AG08396 (cell line): ENCODE data around the gene RAD51AP2.
A peak's percentile ranks its signal among the peaks of the same experiment; 100 is the strongest.
"Not testable (repeated sequence)": the region's sequence is repeated elsewhere in the genome, so short reads cannot be mapped to it uniquely, and the experiment has no call there.

ENCODE experiments used
- DNase-seq: peaks from one replicate; pipeline ENCODE4 v3.0.0; 2012; ENCODE audit warnings: low spot score, mixed read lengths

Gene RAD51AP2

GRCh38 chr2:17518212-17519154, at the start of gene RAD51AP2:
Gene RAD51AP2 (minus strand): TSS chr2:17518440. CDS start chr2:17518415, 25 bp downstream.
- DNase-seq, result peak; percentile 81

GRCh38 chr2:17565726-17566125, 47.5 kb upstream of the RAD51AP2 start:
- not testable (repeated sequence) for DNase-seq

- no peak for DNase-seq
Observed at GRCh38 chr2:17558878-17559277, 40.6 kb upstream of the RAD51AP2 start.

GRCh38 chr2:17558053-17558452, 39.8 kb upstream of the RAD51AP2 start:
- DNase-seq, result no peak

DNA sequence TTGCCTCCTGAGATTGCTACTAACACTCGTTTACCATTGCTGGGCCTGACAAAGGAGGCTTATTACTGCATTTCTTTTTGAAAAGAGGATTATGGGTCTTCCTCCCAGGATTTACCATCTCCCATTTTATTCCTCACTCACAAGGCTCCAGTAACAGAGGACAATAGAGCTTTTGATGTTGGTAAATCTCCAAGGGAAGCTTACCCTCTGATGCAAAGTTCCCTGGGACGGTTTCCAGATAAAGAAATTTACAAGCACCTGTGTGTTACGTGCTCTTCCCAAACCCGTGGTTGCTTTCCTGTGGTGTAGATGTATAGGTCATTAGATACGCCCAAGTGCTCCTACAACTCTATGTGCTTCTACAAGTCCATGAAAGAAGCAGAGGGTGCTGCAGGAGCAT, 39.4 kb upstream of the RAD51AP2 start:
- DNase-seq, result no peak

GRCh38 chr2:17555150-17555549, 36.9 kb upstream of the RAD51AP2 start:
- DNase-seq, result no peak

GRCh38 chr2:17550907-17551306, 32.7 kb upstream of the RAD51AP2 start:
- no peak for DNase-seq

GRCh38 chr2:17547737-17548136, 29.5 kb upstream of the RAD51AP2 start:
- no peak for DNase-seq

GRCh38 chr2:17547237-17547636, 29.0 kb upstream of the RAD51AP2 start:
- no peak for DNase-seq

DNA sequence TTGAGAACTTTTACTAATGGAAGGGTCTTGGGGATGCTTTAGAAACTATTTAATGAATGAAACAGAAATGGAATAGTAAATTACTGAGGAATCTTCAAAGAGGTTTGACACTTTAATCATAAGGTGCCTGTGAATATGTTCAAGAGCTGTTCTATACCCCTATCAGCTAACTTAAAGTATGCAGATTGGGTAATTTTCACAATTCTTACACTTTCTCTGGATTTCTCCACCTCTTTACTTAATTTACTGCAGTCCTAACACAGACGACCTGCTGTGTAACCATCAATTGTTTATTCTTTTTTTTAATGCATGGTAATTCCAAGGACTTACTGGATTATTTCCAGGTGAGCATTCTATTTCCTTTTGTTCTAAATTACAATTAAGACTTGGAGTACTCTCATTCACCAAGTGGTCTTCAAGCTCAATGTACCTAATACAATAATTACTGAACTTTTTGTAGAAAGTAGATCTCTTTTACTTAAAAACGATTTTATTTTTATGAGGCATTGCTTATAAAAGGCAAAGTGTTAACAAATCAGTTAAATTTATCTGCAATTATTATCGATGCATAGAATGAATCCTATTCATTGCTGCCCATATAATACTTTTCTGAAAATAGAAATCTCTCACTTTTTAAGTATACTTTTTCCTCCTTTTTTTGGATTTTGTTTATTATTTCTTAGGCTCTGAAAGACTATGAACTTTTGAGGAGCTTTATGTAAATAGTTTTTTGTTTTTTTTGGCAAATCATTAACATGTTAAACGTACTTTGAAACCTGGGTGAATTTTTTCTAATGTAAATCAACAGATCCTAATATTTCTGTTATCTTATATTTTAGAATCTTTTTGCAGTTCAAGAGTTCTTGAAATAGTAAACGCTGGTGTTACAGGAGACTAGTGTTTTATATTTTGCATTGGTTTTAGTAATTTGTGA, 27.7 kb upstream of the RAD51AP2 start:
- no peak for DNase-seq

DNA sequence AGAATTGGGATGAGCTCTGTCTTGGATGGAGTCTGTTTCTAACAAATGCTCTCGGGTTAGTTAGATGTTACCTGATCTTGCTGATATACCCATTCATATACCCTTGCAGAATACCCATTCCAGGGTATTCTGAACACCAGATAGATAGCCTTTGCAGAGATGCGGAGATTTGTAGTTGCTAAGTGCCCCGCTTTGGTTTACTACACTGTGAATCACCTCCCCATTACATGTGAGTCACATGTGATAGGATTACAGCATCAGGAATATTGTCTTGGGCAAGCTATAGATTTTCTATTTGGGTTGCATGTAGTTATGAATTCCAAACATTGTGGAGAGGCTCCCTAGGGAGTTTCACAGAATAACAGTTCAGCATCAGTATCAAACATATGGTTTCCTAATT, 26.0 kb upstream of the RAD51AP2 start:
- DNase-seq, result no peak

- no peak for DNase-seq
Observed at GRCh38 chr2:17543848-17544247, 25.6 kb upstream of the RAD51AP2 start.

DNA sequence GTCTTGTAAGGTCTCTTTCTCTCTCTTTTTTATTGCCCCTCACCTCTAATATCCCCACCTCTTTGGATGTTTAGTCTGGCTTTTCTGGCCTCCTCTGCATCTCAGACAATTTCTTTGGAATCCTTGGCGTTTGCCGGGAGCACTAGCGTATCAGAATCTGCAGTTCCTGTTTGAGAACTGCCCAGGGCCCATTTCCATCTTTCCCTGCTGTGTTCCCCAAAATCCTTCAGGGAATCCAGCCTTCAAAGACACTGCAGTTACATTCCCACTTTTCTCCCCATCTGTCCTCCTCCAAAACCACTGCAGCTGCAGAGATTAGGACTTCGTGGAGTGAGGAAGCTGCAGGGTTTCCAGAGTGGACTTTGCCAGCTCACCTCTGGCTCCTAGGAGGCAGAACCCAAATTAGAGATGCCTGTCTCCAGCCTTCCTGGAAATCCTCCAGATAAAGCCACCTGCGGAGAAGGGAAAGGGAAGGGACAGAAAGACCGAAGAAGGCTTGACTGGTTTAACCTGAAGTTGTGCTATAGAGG, 25.0 kb upstream of the RAD51AP2 start:
- no peak for DNase-seq

GRCh38 chr2:17542471-17542870, 24.2 kb upstream of the RAD51AP2 start:
- DNase-seq, result no peak

GRCh38 chr2:17541531-17541950, 23.3 kb upstream of the RAD51AP2 start:
- DNase-seq, result no peak

- DNase-seq, result no peak
Observed at GRCh38 chr2:17540813-17541530, 22.7 kb upstream of the RAD51AP2 start.

GRCh38 chr2:17540093-17540812, 22.0 kb upstream of the RAD51AP2 start, which contains the start of gene VSNL1:
Gene VSNL1 (plus strand): TSS chr2:17540696. CDS start chr2:17592075, 51,379 bp downstream.
- DNase-seq, result peak; percentile 59

DNA sequence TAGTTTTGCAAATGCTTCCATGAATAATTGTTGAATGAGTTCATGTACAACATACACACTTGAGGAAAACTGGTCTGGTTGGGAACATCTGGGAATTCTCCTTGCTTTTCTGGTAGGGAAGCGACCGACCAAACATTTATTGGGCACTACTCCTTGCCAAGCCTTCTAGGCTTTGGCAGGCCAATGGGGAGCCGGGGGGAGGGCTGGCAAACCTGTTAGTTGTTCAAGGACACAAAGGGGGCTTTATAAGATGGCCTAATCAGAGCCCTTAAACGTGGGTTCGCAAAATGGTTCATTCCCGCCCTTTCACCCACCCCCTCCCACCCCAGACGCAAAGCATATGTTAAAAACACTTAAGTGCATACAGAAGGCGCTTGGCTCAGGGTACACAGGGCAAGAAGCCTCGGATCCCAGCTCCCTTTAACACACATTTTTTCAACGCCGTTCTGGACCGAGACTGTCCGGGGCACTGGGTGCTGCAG, 21.4 kb upstream of the RAD51AP2 start:
- DNase-seq, result no peak

DNA sequence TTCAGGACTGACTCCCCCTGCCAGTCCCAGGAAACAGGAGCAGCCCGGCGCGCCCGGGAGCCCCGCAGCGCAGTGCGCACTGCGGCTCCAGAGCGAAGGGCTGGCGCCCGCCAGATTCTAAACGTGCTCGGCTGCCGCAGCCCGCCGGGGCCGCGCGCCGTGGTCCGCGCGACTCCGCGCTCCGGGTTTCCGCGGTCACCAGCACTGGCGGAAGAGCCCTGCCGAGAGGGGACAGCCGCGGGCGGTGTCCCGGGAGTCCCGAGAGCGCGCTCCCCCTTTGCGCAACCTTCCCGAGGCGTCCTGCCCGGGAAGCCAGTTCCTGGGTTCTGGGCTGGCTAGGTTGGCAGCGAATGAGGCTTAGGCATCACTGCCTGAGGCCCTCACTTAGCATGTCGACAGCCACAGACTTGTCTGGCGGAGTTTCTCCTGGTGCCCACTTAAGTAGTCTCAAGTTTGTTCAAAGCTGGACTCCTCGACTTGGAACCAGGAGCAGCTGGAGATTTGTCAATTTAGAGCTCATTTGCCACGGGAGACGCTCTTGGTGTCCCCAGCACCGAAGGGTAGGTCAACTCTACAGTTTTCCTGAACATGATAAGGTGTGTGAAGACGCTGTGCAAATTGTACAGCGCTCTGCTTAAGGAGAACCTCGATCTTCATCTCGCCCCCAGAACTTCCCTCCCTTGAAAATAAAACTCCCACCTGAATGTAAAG, 20.8 kb upstream of the RAD51AP2 start:
- peak; percentile 48 for DNase-seq
